HK-2 (cell line): ENCODE results near the gene EID3.
"Not testable (repeated sequence)": the region's sequence is repeated elsewhere in the genome, so short reads cannot be mapped to it uniquely, and the experiment has no call there.

Experiments
- DNase-seq: peaks from one replicate; pipeline ENCODE4 v3.0.0-alpha.2; 2018; ENCODE audit not compliant: unreplicated experiment

EID3 gene

GRCh38 chr12:104303538-104304151 lies at the start of gene EID3:
TSS of gene EID3 (plus strand) at chr12:104303739. CDS start at chr12:104303935, 196 bp downstream.
- DNase-seq, result peak; percentile 56

GRCh38 chr12:104257913-104258472 lies 45.5 kb upstream of the EID3 start:
- DNase-seq, result no peak

GRCh38 chr12:104258476-104259067 lies 45.0 kb upstream of the EID3 start:
- no peak for DNase-seq

- DNase-seq, result no peak
These were observed 40.5 kb upstream of the EID3 start for GRCh38 chr12:104263026-104263425.

- DNase-seq, result no peak
These were observed 39.8 kb upstream of the EID3 start for GRCh38 chr12:104263580-104264358.

GRCh38 chr12:104265436-104265835 lies 38.1 kb upstream of the EID3 start:
- not testable (repeated sequence) for DNase-seq

GRCh38 chr12:104272938-104273337 lies 30.6 kb upstream of the EID3 start:
- no peak for DNase-seq

GRCh38 chr12:104273503-104273902 lies 30.0 kb upstream of the EID3 start:
- no peak for DNase-seq

- DNase-seq, result no peak
These were observed 28.7 kb upstream of the EID3 start for GRCh38 chr12:104274811-104275210.

- peak; percentile 39 for DNase-seq
These were observed 27.9 kb upstream of the EID3 start for GRCh38 chr12:104275689-104276088.

GRCh38 chr12:104276273-104277131 lies 27.0 kb upstream of the EID3 start:
- peak; percentile 76 for DNase-seq

- DNase-seq, result no peak
These were observed 24.4 kb upstream of the EID3 start for GRCh38 chr12:104279164-104279563.

GRCh38 chr12:104280111-104280510 lies 23.4 kb upstream of the EID3 start:
- no peak for DNase-seq

- DNase-seq, result peak; percentile 46
These were observed 22.7 kb upstream of the EID3 start for GRCh38 chr12:104280717-104281458.

GRCh38 chr12:104281636-104282035 lies 21.9 kb upstream of the EID3 start:
- DNase-seq, result no peak

GRCh38 chr12:104282109-104282508 lies 21.4 kb upstream of the EID3 start:
- no peak for DNase-seq

- DNase-seq, result no peak
These were observed 17.6 kb upstream of the EID3 start for GRCh38 chr12:104285740-104286515.

GRCh38 chr12:104286516-104287482 lies 16.7 kb upstream of the EID3 start:
- DNase-seq, result peak; percentile 91
